HG03354 (cell line): ENCODE data around the gene FBN1.

Experiments used
- ATAC-seq: cut with Tn5 transposase; IDR thresholded peaks from one replicate; pipeline ENCODE4 v1.9.1; 2021; ENCODE audit warnings: mild to moderate bottlenecking; ENCODE audit not compliant: unreplicated experiment, poor library complexity, severe bottlenecking

FBN1 gene

GRCh38 chr15:48653913-48654670 lies 8.6 kb upstream of the FBN1 start:
- no peak for ATAC-seq

GRCh38 chr15:48653216-48653615 lies 7.7 kb upstream of the FBN1 start:
- no peak for ATAC-seq

GRCh38 chr15:48652510-48653076 lies 7.1 kb upstream of the FBN1 start:
- ATAC-seq = no peak

- no peak for ATAC-seq
These were observed 5.4 kb upstream of the FBN1 start for GRCh38 chr15:48650931-48651330.

- ATAC-seq = no peak
These were observed 2.5 kb upstream of the FBN1 start for GRCh38 chr15:48647962-48648361.

GRCh38 chr15:48646331-48646730 lies 822 bp upstream of the FBN1 start:
- ATAC-seq = no peak

- peak; percentile 39 for ATAC-seq
These were observed 517 bp downstream of the FBN1 start for GRCh38 chr15:48644827-48645557.

- ATAC-seq = peak; percentile 15
These were observed 1.1 kb downstream of the FBN1 start for GRCh38 chr15:48644467-48644826.

- ATAC-seq = no peak
These were observed 1.6 kb downstream of the FBN1 start for GRCh38 chr15:48643776-48644466.

GRCh38 chr15:48643206-48643605 lies 2.3 kb downstream of the FBN1 start:
- no peak for ATAC-seq

GRCh38 chr15:48642795-48643194 lies 2.7 kb downstream of the FBN1 start:
- ATAC-seq = no peak

GRCh38 chr15:48641416-48641815 lies 4.1 kb downstream of the FBN1 start:
- ATAC-seq = peak; percentile 30

GRCh38 chr15:48638963-48639362 lies 6.5 kb downstream of the FBN1 start:
- ATAC-seq = no peak

- ATAC-seq = no peak
These were observed 7.9 kb downstream of the FBN1 start for GRCh38 chr15:48637639-48638038.

GRCh38 chr15:48636511-48636910 lies 9.0 kb downstream of the FBN1 start:
- ATAC-seq = no peak

- no peak for ATAC-seq
These were observed 10.6 kb downstream of the FBN1 start for GRCh38 chr15:48634893-48635292.

GRCh38 chr15:48634096-48634495 lies 11.4 kb downstream of the FBN1 start:
- ATAC-seq = no peak

GRCh38 chr15:48632651-48633050 lies 12.9 kb downstream of the FBN1 start:
- no peak for ATAC-seq

GRCh38 chr15:48631176-48631770 lies 14.2 kb downstream of the FBN1 start:
- no peak for ATAC-seq

GRCh38 chr15:48630245-48630644 lies 15.3 kb downstream of the FBN1 start:
- ATAC-seq = no peak
